ENCODE data around the gene RIPOR3. TPM values are rescaled to one million over a fixed set of nuclear protein-coding genes. Genes with fewer than 3 reads are reported as not detected.

Gene RIPOR3, protein sequence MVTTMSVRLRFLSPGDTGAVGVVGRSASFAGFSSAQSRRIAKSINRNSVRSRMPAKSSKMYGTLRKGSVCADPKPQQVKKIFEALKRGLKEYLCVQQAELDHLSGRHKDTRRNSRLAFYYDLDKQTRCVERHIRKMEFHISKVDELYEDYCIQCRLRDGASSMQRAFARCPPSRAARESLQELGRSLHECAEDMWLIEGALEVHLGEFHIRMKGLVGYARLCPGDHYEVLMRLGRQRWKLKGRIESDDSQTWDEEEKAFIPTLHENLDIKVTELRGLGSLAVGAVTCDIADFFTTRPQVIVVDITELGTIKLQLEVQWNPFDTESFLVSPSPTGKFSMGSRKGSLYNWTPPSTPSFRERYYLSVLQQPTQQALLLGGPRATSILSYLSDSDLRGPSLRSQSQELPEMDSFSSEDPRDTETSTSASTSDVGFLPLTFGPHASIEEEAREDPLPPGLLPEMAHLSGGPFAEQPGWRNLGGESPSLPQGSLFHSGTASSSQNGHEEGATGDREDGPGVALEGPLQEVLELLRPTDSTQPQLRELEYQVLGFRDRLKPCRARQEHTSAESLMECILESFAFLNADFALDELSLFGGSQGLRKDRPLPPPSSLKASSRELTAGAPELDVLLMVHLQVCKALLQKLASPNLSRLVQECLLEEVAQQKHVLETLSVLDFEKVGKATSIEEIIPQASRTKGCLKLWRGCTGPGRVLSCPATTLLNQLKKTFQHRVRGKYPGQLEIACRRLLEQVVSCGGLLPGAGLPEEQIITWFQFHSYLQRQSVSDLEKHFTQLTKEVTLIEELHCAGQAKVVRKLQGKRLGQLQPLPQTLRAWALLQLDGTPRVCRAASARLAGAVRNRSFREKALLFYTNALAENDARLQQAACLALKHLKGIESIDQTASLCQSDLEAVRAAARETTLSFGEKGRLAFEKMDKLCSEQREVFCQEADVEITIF
- polyA plus RNA-seq: 9.3 TPM
- long read RNA-seq, donor 1: 0 reads
- long read RNA-seq, donor 2: 0 reads
- long read RNA-seq, donor 3: 0 reads
- long read RNA-seq, donor 4: 0 reads
- long read RNA-seq, donor 5: 0 reads
- long read RNA-seq, donor 6: 0 reads
- long read RNA-seq, donor 7: 0 reads
- long read RNA-seq, donor 8: 0 reads
- long read RNA-seq, donor 9: 0 reads
- long read RNA-seq, donor 10: 0 reads
- long read RNA-seq, donor 11: 0 reads

DNA sequence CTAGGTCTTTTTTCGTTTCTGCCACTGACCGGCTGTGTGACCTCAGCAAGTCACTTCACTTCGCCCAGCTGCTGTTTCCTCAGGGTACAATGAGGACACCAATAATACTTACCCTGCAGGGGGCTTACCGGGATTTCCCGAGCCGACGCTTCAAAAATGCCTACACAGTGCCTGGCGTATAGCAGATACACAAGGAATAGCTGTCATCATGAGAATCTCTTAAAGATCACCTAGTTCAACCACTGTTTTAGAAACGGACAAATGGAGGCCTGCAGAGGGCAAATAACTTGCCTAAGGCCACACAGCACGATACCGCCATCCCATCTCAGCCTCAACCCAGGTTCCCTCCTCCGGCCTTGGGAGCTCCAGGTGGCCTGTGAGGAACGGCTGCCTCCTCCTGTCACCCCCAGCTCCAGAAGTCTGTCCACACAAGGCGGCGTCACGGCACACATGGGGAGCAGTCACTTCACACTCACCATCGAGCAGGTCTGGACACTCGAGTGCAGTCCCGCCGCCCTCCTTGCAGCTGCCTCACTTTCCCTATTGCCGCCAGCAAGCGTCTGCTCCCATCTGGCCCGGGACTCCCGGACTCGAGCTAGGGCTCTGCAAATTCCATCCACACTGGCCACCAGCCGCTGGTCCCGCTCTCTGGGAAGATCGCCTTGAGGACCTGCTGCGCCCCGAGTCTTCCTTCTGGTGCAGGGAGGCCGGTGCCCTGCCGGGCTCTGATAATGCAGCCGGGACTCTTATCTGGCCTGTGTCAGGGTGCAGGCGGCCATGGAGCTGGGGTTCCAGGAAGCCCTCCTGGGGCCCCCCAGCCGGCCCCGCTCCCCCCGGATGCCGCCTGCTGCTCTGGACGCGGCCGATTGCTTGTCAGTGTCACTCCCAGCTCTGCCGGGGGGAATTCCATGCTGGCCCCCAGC is at the start of gene RIPOR3:
RIPOR3 (minus strand) TSS at position 893 of the 923 bp plus-strand sequence; CDS start at position 479, 414 bp downstream.
- peak in 1 of 2 donors; percentile 40 for DNase-seq
- Histone ChIP-seq H3K9me3 (ENCODE audit: control insufficient read depth, low read depth, low read length) (no peaks in the 10 kb centered on the region), H3K36me3 (ENCODE audit: control insufficient read depth, insufficient read depth, low read length) (no peaks in the 10 kb centered on the region), H3K27me3 (ENCODE audit: control insufficient read depth, insufficient read depth, low read length) (peaks cover 25% of the 10 kb centered on the region), H3K4me3 (ENCODE audit: low read length) (peak within 1 kb of the TSS; percentile 52), H3K4me1 (ENCODE audit: control insufficient read depth, insufficient read depth, low read length) (peaks cover 22% of the 10 kb centered on the region), H3K27ac (ENCODE audit: low read length) (peak within 1 kb of the TSS; percentile 53)
- WGBS (ENCODE audit: insufficient coverage, low lambda C conversion rate): no CpG with 5 or more reads among the region's 42 CpGs

DNA sequence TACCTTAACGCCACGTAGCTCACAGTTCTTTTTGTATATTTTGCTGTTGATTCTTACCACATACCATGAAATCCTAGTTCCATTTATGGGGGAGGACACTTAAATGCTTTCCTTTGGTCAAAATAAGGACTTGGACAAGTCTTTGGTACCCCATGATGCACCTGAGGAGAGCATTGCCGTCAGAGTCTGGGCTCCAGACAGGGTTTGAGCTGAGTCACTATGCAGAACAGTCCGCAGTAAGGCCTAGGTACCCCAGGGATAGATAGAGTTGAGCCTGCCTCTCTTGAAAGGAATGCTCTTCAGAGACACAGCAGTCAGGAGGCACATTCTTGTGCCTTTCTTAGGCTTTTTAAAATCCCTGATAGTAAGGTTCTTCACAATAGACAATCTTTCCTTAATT is 46.0 kb upstream of the RIPOR3 start:
- Histone ChIP-seq H3K36me3 (ENCODE audit: control insufficient read depth, insufficient read depth, low read length) (peaks cover 10% of the 10 kb centered on the region), H3K4me1 (ENCODE audit: control insufficient read depth, insufficient read depth, low read length) (peaks cover 35% of the 10 kb centered on the region), H3K27me3 (ENCODE audit: control insufficient read depth, insufficient read depth, low read length) (no peaks in the 10 kb centered on the region), H3K9me3 (ENCODE audit: control insufficient read depth, low read depth, low read length) (no peaks in the 10 kb centered on the region), H3K27ac (ENCODE audit: low read length) (no peak overlapping the region), H3K4me3 (ENCODE audit: low read length) (no peak overlapping the region)
- no peak for DNase-seq
- WGBS (ENCODE audit: insufficient coverage, low lambda C conversion rate): no CpG with 5 or more reads among the region's 4 CpGs

DNA sequence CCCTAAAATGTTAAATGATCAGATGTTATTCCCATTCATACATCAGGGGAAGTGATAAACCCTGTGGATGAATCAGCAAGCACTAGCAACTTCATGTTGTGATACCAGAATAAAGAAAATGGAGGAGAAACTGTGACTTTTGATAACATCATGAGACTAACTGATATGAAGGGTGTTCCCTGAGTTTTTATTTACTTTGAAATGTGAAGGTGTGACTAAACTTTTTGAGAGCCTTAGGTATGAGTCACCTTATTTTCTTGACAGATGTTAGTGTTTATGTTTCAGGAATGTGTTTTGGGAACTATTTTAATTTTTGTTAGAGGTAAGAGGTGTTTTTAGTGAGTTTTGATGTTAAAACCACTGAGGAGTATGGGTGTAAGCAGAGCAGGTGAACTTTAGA is 44.5 kb upstream of the RIPOR3 start:
- H3K27me3 ChIP-seq (ENCODE audit: control insufficient read depth, insufficient read depth, low read length): peaks cover 3% of the 10 kb centered on the region
- H3K4me3 ChIP-seq (ENCODE audit: low read length): no peak overlapping the region
- DNase-seq: no peak
- peak overlapping the region; percentile 63 for H3K27ac ChIP-seq (ENCODE audit: low read length)
- H3K36me3 ChIP-seq (ENCODE audit: control insufficient read depth, insufficient read depth, low read length): peaks cover 7% of the 10 kb centered on the region
- H3K9me3 ChIP-seq (ENCODE audit: control insufficient read depth, low read depth, low read length): no peaks in the 10 kb centered on the region
- H3K4me1 ChIP-seq (ENCODE audit: control insufficient read depth, insufficient read depth, low read length): peaks cover 35% of the 10 kb centered on the region

DNA sequence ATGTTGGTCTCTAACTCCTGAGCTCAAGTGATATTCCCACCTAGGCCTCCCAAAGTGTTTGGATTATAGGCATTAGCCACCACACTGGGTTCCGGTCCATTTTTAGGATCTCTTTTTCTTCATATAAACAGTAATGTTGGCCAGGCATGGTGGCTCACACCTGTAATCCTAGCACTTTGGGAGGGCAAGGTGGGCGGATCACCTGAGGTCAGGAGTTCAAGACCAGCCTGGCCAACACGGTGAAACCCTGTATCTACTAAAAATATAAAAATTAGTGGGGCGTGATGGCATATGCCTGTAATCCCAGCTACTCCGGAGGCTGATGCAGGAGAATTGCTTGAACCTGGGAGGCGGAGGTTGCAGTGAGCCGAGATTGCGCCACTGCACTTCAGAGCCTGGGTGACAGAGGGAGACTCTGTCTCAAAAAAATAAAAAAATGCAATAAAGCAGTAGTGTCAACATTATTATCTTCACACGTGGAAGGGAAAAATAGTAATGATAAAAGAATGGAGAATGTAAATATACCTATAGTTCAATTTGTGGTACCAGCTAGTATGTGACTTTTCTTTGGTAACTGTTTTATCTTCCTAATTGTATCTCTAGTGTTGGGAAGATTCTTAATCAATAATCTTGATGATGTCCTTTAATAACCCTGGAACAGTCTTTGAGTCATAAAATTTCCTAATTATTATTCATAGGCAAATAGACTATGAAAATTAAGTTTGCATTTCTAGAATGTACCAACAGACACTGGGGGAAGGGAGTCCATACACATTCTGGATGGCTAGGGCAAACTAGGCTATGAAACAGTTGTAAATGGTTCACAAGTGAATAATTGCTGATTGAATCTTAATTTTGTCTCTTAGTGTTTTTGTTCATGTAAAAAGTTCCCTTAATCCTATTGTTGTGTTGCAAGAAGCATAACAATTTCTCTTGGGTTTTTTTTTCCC is 43.7 kb upstream of the RIPOR3 start:
- peak overlapping the region; percentile 63 for H3K27ac ChIP-seq (ENCODE audit: low read length)
- DNase-seq: peak in 1 of 2 donors; percentile 53
- peaks cover 3% of the 10 kb centered on the region for H3K27me3 ChIP-seq (ENCODE audit: control insufficient read depth, insufficient read depth, low read length)
- no peak overlapping the region for H3K4me3 ChIP-seq (ENCODE audit: low read length)
- H3K36me3 ChIP-seq (ENCODE audit: control insufficient read depth, insufficient read depth, low read length): peaks cover 7% of the 10 kb centered on the region
- H3K4me1 ChIP-seq (ENCODE audit: control insufficient read depth, insufficient read depth, low read length): peaks cover 37% of the 10 kb centered on the region
- 29% methylated on average over 1 of the region's 9 CpGs for whole genome bisulfite sequencing (ENCODE audit: insufficient coverage, low lambda C conversion rate)
- no peaks in the 10 kb centered on the region for H3K9me3 ChIP-seq (ENCODE audit: control insufficient read depth, low read depth, low read length)

DNA sequence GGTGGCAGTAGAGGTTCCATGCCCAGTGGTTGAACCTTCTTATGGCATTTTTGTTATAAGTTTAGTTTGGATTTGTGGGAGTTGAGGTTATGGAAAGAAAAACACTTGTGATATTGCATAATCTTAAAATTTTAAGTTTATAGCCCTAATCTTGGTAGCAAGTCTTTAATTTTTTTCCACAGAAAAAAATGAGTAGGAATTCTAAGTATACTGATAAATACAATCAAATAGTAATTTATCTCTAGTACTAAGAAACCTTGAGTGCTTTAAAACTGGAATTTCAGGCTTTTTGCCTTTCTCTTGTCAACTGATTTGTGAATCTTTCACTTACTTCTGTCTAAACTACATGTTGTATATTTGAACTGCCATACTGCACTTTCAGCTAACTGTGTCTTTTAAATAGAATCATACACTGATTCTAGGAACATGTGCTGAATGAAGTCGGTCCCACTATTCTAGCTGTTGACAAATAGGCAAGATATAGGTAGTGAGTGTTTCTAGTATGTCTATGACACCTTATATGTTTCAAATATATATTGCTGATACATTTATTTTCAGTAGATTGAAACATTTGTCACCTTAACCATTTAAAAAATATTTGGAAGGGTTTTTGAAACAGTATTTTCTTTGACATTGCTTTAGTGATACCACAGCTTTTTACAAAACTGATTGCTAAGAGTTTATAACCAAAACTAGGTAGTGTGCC is 42.5 kb upstream of the RIPOR3 start:
- Histone ChIP-seq H3K27ac (ENCODE audit: low read length) (peak overlapping the region; percentile 27), H3K4me3 (ENCODE audit: low read length) (peak overlapping the region; percentile 89)

DNA sequence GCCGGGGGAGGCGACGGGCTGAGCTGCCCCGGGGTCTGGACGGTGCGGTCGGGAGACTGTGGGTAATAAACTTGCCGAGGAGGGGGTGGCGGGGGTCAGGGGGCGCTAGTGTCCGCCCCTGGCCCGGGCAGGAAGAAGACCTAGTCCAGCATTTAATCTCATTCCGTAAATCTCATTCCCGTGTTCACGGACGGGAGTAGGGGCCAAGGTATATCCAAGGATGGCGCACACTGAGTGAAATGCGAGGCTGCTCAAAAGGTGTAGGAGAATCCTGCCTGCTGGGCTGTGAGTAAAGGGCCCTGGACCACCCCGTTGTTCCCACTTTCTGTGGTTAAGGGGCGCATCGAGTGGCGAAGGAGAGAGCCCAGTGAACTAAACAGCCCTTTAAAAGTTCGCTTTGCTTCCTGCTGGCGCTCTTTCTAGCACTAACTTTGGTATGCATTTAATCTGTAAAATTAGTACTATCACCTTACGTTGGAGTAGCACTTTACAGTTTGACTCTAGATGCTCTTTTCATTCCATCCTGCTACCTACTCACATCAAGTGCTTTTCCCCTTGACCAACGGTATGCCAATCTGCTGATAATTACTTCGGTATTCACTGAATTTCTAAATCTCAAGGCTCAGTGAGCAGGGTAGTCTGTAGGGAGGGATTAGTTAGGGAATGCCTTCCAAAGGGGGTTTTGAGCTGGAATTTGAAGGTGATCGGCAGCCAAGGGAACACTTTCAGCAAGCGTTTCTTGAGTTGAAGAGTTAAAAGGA is 40.8 kb upstream of the RIPOR3 start:
- peak overlapping the region; percentile 88 for H3K27ac ChIP-seq (ENCODE audit: low read length)
- WGBS (ENCODE audit: insufficient coverage, low lambda C conversion rate): no CpG with 5 or more reads among the region's 29 CpGs

More for the DNA sequence above, 42.5 kb upstream of the RIPOR3 start:
- Histone ChIP-seq H3K27me3 (ENCODE audit: control insufficient read depth, insufficient read depth, low read length) (peaks cover 3% of the 10 kb centered on the region), H3K4me1 (ENCODE audit: control insufficient read depth, insufficient read depth, low read length) (peaks cover 37% of the 10 kb centered on the region), H3K9me3 (ENCODE audit: control insufficient read depth, low read depth, low read length) (no peaks in the 10 kb centered on the region), H3K36me3 (ENCODE audit: control insufficient read depth, insufficient read depth, low read length) (peaks cover 7% of the 10 kb centered on the region)
- no peak for DNase-seq
- no CpG with 5 or more reads among the region's 1 CpG for WGBS (ENCODE audit: insufficient coverage, low lambda C conversion rate)

DNA sequence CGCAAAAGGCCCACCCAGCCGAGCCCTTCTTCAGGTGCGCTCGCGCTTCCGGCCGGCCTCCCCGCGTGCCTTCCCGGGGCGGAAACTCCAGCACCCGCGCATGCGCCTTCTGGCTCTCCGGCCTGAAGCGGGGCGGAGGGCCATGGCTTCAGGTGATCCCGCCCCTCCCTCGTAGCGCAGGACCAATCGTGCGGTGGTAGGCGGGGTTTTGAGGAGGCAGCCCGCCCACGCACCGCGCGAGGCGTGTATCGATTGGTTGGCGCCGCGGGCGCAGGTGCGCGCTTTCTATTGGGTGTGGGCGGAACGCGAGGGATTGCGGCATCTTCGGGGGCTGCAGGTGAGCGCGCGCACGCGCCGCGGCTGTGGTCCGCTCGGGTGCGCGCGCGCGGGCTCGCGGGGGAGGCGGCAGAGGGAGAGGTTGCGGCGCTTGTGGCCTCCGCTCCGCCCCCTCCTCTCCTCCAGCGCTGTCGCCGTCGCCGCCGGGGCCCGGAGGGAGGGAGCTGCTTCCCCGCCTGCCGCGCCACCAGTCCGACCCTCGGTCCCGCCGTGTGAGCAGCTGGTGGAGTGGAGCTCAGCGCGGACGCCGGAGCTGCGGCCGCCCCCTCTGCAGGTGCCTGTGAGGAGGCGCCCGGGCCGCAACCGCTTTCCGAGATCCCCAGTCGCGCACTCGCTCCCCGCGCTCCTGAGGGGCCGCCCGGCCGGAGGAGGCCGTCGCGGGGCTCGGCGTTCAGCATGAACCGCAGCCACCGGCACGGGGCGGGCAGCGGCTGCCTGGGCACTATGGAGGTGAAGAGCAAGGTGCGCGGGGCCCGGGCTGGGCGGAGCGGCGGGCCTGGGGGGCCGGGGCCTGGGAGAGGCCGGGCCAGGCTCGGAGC is 40.0 kb upstream of the RIPOR3 start, which contains the start of gene PARD6B:
PARD6B (plus strand) TSS at position 526 of the 875 bp plus-strand sequence; CDS start at position 733, 207 bp downstream.
- WGBS (ENCODE audit: insufficient coverage, low lambda C conversion rate): no CpG with 5 or more reads among the region's 114 CpGs
- H3K4me1 ChIP-seq (ENCODE audit: control insufficient read depth, insufficient read depth, low read length): peaks cover 58% of the 10 kb centered on the region
- H3K4me3 ChIP-seq (ENCODE audit: low read length): peak within 1 kb of the TSS; percentile 89
- H3K27ac ChIP-seq (ENCODE audit: low read length): peak within 1 kb of the TSS; percentile 94
- peaks cover 3% of the 10 kb centered on the region for H3K36me3 ChIP-seq (ENCODE audit: control insufficient read depth, insufficient read depth, low read length)
- peaks cover 3% of the 10 kb centered on the region for H3K27me3 ChIP-seq (ENCODE audit: control insufficient read depth, insufficient read depth, low read length)
- peak; percentile 100 for DNase-seq
- no peaks in the 10 kb centered on the region for H3K9me3 ChIP-seq (ENCODE audit: control insufficient read depth, low read depth, low read length)

More for the DNA sequence above, 40.8 kb upstream of the RIPOR3 start:
- peaks cover 5% of the 10 kb centered on the region for H3K36me3 ChIP-seq (ENCODE audit: control insufficient read depth, insufficient read depth, low read length)
- DNase-seq: peak in 1 of 2 donors; percentile 58
- H3K27me3 ChIP-seq (ENCODE audit: control insufficient read depth, insufficient read depth, low read length): peaks cover 3% of the 10 kb centered on the region
- H3K4me3 ChIP-seq (ENCODE audit: low read length): peak overlapping the region; percentile 89
- H3K9me3 ChIP-seq (ENCODE audit: control insufficient read depth, low read depth, low read length): no peaks in the 10 kb centered on the region
- peaks cover 50% of the 10 kb centered on the region for H3K4me1 ChIP-seq (ENCODE audit: control insufficient read depth, insufficient read depth, low read length)

Measured in large intestine (tissue), 12 donors.